ENCODE measurements around the gene ZFP37.
"Not testable (repeated sequence)": the region's sequence is repeated elsewhere in the genome, so short reads cannot be mapped to it uniquely, and the experiment has no call there.

ZFP37 gene

GRCh38 chr9:113061072-113061850 is 4.7 kb upstream of the ZFP37 start:
- not testable (repeated sequence) for H3K23ac ChIP-seq (ENCODE audit: low read length in 2 of 2); H2BK5ac ChIP-seq (ENCODE audit: low read depth, low read length, poor library complexity, severe bottlenecking); H3K4me3 ChIP-seq (ENCODE audit: insufficient read depth in 1 of 2, low read depth in 1 of 2, low read length in 2 of 2); H2BK120ac ChIP-seq (ENCODE audit: low read depth, low read length); H2BK12ac ChIP-seq (ENCODE audit: low read length in 2 of 2); H3K4ac ChIP-seq (ENCODE audit: low read depth in 1 of 2, low read length in 2 of 2); H3K4me1 ChIP-seq (ENCODE audit: control insufficient read depth, insufficient read depth, low read depth, low read length); H2AK5ac ChIP-seq (ENCODE audit: low read length, severe bottlenecking); H3K14ac ChIP-seq (ENCODE audit: low read length in 2 of 2); H3K79me1 ChIP-seq (replicated peaks; ENCODE audit: low read length, poor library complexity, severe bottlenecking); H3K4me2 ChIP-seq (ENCODE audit: low read length, poor library complexity, severe bottlenecking); H2BK15ac ChIP-seq (ENCODE audit: low read depth, poor library complexity, severe bottlenecking); H3K9ac ChIP-seq (ENCODE audit: low read length); DNase-seq; H4K8ac ChIP-seq (ENCODE audit: low read length); H2AFZ ChIP-seq (ENCODE audit: low read depth, low read length); H3K27ac ChIP-seq (ENCODE audit: low read length, poor library complexity, severe bottlenecking); H4K91ac ChIP-seq (ENCODE audit: low read length); H3K18ac ChIP-seq (ENCODE audit: low read depth in 1 of 2, low read length in 2 of 2); H3K27me3 ChIP-seq (ENCODE audit: control insufficient read depth in 1 of 2, insufficient read depth in 1 of 2, low read length in 2 of 2); H3K36me3 ChIP-seq (ENCODE audit: control insufficient read depth in 1 of 2, insufficient read depth in 2 of 2, low read depth in 1 of 2, low read length in 2 of 2)
- WGBS, result 41% methylated on average over 20 of the region's 33 CpGs
- H3K9me3 ChIP-seq (ENCODE audit: control insufficient read depth, low read length), result peaks cover 40% of the 10 kb centered on the region

DNA sequence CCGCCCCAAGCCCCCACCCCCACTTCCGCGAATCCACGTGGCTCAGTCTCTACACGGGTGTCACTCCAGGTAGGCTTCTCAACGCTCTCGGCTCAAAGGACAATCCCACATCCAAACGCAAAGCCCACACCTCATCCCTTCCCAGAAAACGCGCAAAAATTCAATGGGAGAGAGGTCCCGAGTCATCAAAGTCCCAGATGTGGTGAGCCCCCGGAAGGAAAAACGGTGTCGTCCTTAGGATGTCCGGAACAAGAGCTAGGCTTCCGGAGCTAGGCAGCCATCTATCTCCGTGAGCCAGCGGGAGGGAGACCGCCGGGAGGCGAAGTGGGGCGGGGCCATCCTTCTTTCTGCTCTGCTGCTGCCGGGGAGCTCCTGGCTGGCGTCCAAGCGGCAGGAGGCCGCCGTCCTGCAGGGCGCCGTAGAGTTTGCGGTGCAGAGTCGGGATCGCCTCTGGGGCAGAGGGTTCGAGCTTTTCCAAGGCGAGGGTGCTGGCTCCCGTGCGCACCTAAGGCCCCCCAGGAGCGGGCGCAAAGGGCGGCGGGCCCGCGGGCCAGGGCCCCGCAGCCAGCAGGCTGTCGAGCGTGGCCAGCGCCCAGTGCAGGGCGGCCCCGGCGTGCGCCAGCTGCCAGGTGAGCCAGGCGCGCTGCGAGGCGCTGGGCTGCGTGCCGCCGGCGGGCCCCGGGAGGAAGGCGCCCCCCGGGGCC is 3.2 kb upstream of the ZFP37 start:
- not testable (repeated sequence) for H4K8ac ChIP-seq (ENCODE audit: low read length); H3K27ac ChIP-seq (ENCODE audit: low read length, poor library complexity, severe bottlenecking); H3K23ac ChIP-seq (ENCODE audit: low read length in 2 of 2); H2BK12ac ChIP-seq (ENCODE audit: low read length in 2 of 2); H3K4ac ChIP-seq (ENCODE audit: low read depth in 1 of 2, low read length in 2 of 2); H3K4me1 ChIP-seq (ENCODE audit: control insufficient read depth, insufficient read depth, low read depth, low read length); H2AFZ ChIP-seq (ENCODE audit: low read depth, low read length); H3K27me3 ChIP-seq (ENCODE audit: control insufficient read depth in 1 of 2, insufficient read depth in 1 of 2, low read length in 2 of 2); H3K18ac ChIP-seq (ENCODE audit: low read depth in 1 of 2, low read length in 2 of 2); DNase-seq; H3K79me1 ChIP-seq (replicated peaks; ENCODE audit: low read length, poor library complexity, severe bottlenecking); H2BK120ac ChIP-seq (ENCODE audit: low read depth, low read length); H4K91ac ChIP-seq (ENCODE audit: low read length); H3K4me2 ChIP-seq (ENCODE audit: low read length, poor library complexity, severe bottlenecking); H3K14ac ChIP-seq (ENCODE audit: low read length in 2 of 2); H3K36me3 ChIP-seq (ENCODE audit: control insufficient read depth in 1 of 2, insufficient read depth in 2 of 2, low read depth in 1 of 2, low read length in 2 of 2); H3K4me3 ChIP-seq (ENCODE audit: insufficient read depth in 1 of 2, low read depth in 1 of 2, low read length in 2 of 2); H2BK15ac ChIP-seq (ENCODE audit: low read depth, poor library complexity, severe bottlenecking); H2AK5ac ChIP-seq (ENCODE audit: low read length, severe bottlenecking); H3K9ac ChIP-seq (ENCODE audit: low read length); H2BK5ac ChIP-seq (ENCODE audit: low read depth, low read length, poor library complexity, severe bottlenecking)
- peaks cover 45% of the 10 kb centered on the region for H3K9me3 ChIP-seq (ENCODE audit: control insufficient read depth, low read length)
- 24% methylated on average over 17 of the region's 61 CpGs for WGBS

DNA sequence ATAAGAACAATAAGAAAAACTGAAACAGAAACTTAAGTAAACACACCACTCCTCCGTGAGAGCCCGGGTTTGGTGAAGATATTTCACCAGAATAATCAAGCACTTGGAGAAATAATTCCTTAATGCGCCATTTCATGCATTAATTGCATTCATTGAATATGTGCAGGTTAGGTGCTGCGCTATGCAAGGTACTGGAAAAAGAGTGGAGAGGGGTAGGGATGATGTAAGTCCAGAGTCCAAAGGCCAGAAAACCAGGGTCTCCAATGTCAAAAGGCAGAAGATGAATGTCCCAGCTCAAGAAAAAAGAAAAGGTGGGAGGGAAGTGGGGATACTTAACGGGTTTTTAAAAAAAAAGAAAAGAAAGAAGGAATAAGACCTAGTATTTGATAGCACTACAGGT is 669 bp upstream of the ZFP37 start:
- H3K4me3 ChIP-seq (ENCODE audit: insufficient read depth in 1 of 2, low read depth in 1 of 2, low read length in 2 of 2), result peak overlapping the region in 1 of 2 experiments; percentile 91
- H2AK5ac ChIP-seq (ENCODE audit: low read length, severe bottlenecking), result no peak overlapping the region
- H2BK12ac ChIP-seq (ENCODE audit: low read length in 2 of 2), result no peak overlapping the region
- peaks cover 22% of the 10 kb centered on the region for H3K79me1 ChIP-seq (replicated peaks; ENCODE audit: low read length, poor library complexity, severe bottlenecking)
- no peaks in the 10 kb centered on the region for H3K4me1 ChIP-seq (ENCODE audit: control insufficient read depth, insufficient read depth, low read depth, low read length)
- H2BK120ac ChIP-seq (ENCODE audit: low read depth, low read length), result no peak overlapping the region
- peaks cover 60% of the 10 kb centered on the region for H3K9me3 ChIP-seq (ENCODE audit: control insufficient read depth, low read length)
- H3K9ac ChIP-seq (ENCODE audit: low read length), result peak overlapping the region; percentile 95
- H2AFZ ChIP-seq (ENCODE audit: low read depth, low read length), result no peak overlapping the region
- H3K36me3 ChIP-seq (ENCODE audit: control insufficient read depth in 1 of 2, insufficient read depth in 2 of 2, low read depth in 1 of 2, low read length in 2 of 2), result no peaks in the 10 kb centered on the region
- peaks cover 0 to 3% of the 10 kb centered on the region in 2 experiments for H3K27me3 ChIP-seq (ENCODE audit: control insufficient read depth in 1 of 2, insufficient read depth in 1 of 2, low read length in 2 of 2)
- H3K18ac ChIP-seq (ENCODE audit: low read depth in 1 of 2, low read length in 2 of 2), result no peak overlapping the region
- H4K8ac ChIP-seq (ENCODE audit: low read length), result peak overlapping the region; percentile 60
- DNase-seq, result no peak
- no peak overlapping the region for H3K23ac ChIP-seq (ENCODE audit: low read length in 2 of 2)
- H3K14ac ChIP-seq (ENCODE audit: low read length in 2 of 2), result no peak overlapping the region
- H3K4me2 ChIP-seq (ENCODE audit: low read length, poor library complexity, severe bottlenecking), result no peak overlapping the region
- 90% methylated on average over 2 of the region's 5 CpGs for WGBS
- H3K4ac ChIP-seq (ENCODE audit: low read depth in 1 of 2, low read length in 2 of 2), result no peak overlapping the region
- H3K27ac ChIP-seq (ENCODE audit: low read length, poor library complexity, severe bottlenecking), result no peak overlapping the region
- H2BK15ac ChIP-seq (ENCODE audit: low read depth, poor library complexity, severe bottlenecking), result no peak overlapping the region
- H4K91ac ChIP-seq (ENCODE audit: low read length), result no peak overlapping the region
- no peak overlapping the region for H2BK5ac ChIP-seq (ENCODE audit: low read depth, low read length, poor library complexity, severe bottlenecking)

DNA sequence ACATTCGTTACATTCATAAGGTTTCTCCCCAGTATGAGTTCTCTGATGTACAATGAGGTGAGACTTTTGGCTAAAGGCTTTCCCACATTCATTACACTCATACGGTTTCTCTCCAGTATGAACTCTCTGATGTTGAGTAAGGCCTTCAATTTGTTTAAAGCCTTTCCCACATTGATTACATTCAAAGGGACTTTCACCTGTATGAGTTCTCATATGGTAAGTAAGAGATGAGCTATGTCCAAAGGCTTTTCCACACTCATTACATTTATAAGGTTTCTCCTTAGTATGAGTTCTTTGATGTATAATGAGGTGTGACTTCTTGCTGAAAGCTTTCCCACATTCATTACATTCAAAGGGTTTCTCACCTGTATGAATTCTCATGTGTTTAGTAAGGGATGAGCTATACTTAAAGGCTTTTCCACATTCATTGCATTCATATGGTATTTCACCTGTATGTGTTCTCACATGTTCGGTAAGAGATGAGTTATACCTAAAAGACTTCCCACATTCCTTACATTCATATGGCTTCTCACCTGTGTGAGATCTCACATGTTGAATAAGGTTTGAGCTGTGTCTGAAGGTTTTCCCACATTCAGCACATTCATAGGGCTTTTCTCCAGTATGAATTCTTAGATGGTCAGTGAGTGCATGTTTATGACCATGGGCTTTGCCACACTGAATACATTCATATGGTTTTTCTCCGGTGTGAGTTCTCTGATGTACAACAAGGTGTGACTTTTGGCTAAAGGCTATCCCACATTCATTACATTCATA is 13.5 kb downstream of the ZFP37 start:
- Histone ChIP-seq H3K79me1 (replicated peaks; ENCODE audit: low read length, poor library complexity, severe bottlenecking) (no peaks in the 10 kb centered on the region), H2AFZ (ENCODE audit: low read depth, low read length) (no peak overlapping the region), H3K4ac (ENCODE audit: low read depth in 1 of 2, low read length in 2 of 2) (no peak overlapping the region), H3K27ac (ENCODE audit: low read length, poor library complexity, severe bottlenecking) (no peak overlapping the region), H3K9ac (ENCODE audit: low read length) (no peak overlapping the region), H2BK12ac (ENCODE audit: low read length in 2 of 2) (no peak overlapping the region), H3K4me2 (ENCODE audit: low read length, poor library complexity, severe bottlenecking) (no peak overlapping the region), H3K36me3 (ENCODE audit: control insufficient read depth in 1 of 2, insufficient read depth in 2 of 2, low read depth in 1 of 2, low read length in 2 of 2) (peaks cover 6 to 49% of the 10 kb centered on the region in 2 experiments), H2BK5ac (ENCODE audit: low read depth, low read length, poor library complexity, severe bottlenecking) (no peak overlapping the region), H2AK5ac (ENCODE audit: low read length, severe bottlenecking) (no peak overlapping the region), H2BK120ac (ENCODE audit: low read depth, low read length) (no peak overlapping the region), H3K23ac (ENCODE audit: low read length in 2 of 2) (no peak overlapping the region), H3K4me3 (ENCODE audit: insufficient read depth in 1 of 2, low read depth in 1 of 2, low read length in 2 of 2) (peak overlapping the region in 1 of 2 experiments; percentile 50), H3K4me1 (ENCODE audit: control insufficient read depth, insufficient read depth, low read depth, low read length) (no peaks in the 10 kb centered on the region), H3K27me3 (ENCODE audit: control insufficient read depth in 1 of 2, insufficient read depth in 1 of 2, low read length in 2 of 2) (no peaks in the 10 kb centered on the region), H3K9me3 (ENCODE audit: control insufficient read depth, low read length) (peaks cover 99% of the 10 kb centered on the region), H3K18ac (ENCODE audit: low read depth in 1 of 2, low read length in 2 of 2) (no peak overlapping the region), H4K91ac (ENCODE audit: low read length) (no peak overlapping the region), H2BK15ac (ENCODE audit: low read depth, poor library complexity, severe bottlenecking) (no peak overlapping the region), H3K14ac (ENCODE audit: low read length in 2 of 2) (no peak overlapping the region), H4K8ac (ENCODE audit: low read length) (no peak overlapping the region)
- peak; percentile 22 for DNase-seq
- WGBS, result 86% methylated on average over 1 of the region's 4 CpGs
